NCI-H1694 (cell line): ENCODE results near the gene RELCH.
A peak's percentile ranks its signal among the peaks of the same experiment; 100 is the strongest.

Experiments used
- DNase-seq: peaks from one replicate; lab custom pipeline; 2025; lab: John Stamatoyannopoulos, UW

Gene RELCH

DNA sequence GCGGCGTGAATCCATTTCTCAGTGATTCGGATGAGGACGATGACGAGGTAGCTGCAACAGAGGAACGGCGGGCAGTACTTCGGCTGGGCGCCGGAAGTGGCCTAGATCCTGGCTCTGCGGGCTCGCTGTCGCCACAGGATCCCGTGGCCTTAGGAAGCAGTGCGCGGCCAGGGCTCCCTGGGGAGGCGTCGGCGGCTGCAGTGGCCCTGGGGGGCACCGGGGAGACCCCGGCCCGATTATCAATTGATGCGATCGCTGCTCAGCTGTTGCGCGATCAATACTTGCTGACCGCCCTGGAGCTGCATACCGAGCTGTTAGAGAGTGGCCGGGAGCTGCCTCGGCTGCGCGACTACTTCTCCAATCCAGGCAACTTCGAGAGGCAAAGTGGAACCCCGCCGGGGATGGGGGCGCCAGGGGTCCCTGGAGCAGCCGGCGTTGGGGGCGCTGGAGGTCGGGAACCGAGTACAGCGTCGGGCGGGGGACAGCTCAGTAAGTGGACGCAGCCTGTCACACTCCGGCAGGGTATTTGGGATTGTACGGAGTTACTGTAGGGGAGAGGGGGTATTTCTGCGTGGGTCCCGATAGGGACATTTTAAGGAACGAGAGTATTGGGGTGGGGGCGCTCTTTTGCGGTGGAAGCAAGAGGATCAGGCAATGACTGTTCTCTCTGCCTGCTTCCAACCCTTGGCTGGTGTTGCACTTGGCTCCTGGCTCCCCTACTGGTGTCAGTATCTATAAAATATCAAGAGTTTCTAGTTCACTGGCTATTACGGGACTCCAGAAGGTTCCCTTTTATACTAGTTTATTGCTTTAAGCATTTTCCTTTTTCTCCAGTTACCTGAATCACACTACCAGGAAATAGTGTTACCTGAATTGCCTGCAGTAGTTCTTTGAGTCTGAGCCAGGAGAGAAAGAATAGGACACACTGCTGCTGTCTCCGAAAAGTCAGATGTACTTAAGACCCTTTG is 772 bp downstream of the RELCH start:
- peak; percentile 14 for DNase-seq

DNA sequence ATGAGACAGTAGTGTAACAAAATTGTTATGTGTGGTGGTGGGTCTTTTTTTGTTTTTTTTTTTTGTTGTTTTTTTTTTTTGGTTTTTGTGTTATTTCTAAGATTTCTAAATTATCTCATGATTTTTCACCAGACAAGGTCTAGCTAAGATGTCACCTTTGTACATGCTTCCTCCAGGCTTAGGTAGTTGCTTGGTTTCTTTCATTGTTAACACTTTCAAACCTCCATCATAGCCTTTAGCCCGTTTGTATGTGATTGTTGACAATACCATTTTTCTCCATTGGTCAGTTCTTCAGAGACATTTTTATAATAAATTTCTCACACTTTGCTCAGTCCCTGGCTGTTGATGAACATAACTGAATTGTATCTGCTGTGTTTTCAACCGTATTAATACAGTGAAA is 2.2 kb downstream of the RELCH start:
- DNase-seq, result no peak

DNA sequence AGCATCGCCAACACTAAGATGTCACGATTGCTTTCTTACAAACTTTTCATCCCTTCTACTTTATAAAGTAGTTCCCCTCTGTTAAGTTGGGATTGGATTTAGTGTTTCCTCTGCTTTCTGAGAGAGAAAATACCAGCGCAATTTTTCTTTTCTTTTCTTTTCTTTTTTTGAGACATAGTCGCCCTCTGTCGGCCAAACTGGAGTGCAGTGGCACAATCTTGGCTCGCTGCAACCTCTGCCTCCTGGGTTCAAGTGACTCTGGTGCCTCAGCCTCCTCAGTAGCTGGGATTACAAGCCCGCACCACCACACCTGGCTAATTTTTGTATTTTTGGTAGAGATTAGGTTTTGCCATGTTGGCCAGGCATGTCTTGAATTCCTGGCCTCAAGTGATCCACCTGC is 9.0 kb downstream of the RELCH start:
- no peak for DNase-seq

DNA sequence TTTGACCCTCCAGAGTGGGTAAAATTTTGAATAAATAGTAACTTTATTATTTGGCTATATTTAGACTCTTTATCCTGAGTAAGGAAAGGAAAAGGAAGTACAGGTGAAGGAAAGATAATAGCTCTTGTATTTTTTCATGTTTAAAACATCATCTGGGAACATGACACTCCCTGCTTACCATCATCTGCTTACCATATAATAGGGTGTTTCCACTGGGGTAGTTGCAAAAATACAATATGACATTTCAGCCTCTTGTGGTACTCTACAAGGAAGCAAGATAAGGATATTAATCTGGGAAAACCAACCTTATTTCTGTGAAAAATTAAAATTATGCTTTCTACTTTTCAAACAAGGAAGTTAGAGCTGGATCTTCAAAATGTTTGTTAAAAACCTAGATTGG is 9.9 kb downstream of the RELCH start:
- DNase-seq, result no peak

DNA sequence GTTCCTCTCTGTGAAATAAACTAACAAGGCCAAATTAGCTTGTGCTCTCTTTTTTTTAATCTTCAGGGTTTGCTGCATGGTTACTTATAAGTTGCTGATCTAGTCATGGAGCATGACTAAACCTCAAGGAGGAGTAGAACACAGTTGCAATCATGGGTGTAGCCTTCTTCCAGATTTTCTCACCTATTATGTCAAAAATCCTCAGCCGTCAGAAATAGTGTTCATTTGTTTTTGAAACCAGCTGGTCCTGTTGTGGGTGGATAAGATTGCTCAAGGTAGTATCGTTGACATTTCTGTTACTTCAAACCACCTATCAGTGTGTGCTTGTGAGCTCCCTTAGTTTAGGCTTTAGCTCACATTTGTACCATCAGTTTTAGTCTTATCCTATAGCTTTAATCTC is 11.2 kb downstream of the RELCH start:
- DNase-seq, result no peak

DNA sequence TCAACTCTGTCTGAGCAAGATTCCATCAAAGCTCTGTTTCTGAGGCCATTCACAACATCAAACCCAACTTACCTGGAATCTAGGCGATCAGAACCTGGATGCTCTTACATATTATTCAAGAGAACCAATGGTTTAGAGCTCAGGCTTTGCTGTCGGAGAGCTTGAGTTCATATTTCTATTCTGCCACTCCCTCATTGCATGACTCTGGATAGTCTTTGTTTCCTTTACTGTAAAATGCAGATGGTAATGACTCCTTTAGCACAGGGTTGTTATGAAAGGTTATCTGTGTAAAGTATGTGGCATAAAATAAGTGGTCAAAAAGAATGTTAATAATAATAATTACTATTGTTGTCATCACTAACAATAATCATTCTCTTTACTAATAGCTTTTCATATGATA is 12.6 kb downstream of the RELCH start:
- no peak for DNase-seq

DNA sequence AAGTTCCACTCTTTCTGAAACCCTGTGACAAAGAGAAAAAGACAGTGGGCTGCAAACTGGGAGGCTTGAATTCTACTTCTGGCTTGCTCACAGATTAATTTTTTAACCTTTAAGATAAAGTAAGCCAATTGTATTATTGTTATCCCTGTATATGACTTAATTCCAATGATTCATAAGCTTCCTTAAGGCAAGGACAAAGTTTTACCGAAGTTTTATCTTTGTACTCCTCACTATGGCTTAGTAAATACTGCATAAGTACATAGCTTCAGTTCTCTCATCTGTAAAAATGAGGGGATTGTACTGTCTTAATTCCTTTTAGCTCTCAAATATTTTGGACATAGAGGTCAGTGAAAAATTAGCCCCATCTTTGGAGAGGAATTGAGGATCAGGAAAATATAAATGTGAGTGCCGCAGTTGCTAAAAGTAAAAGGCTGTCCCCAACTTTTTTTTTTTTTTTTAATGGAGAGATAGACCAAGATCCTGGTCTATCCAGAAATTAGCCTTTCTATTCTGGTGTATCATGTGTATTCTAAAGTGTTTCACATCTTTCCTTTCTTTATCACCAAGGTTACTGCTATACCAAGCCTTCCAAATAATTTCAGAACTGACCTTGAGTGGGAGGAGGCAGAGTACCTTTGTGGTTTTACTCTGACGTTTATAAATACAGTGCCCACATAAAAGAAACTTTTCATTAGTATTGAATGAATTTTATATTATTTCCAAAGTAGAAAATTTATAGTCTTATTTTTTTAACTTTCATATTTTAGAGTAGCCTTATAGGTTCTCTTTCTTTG is 13.3 kb downstream of the RELCH start:
- no peak for DNase-seq

DNA sequence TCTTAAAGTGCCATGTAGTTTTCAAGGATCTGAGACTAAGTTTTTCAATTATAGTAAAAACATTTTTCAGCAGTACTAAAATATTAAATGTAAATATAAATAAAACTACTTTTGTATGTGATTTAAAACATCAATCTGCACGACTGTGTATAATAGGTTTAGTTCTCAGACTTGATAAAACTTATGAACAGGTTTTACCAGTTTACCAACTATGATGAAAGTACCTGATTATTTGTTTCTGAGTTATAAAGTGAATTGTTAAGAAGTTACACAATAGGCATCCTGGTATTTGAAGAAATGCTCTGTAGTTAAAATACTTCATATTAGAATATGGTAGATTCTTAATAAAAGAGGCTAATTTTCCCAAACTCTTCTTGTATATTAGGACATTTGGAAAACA is 14.8 kb downstream of the RELCH start:
- no peak for DNase-seq

DNA sequence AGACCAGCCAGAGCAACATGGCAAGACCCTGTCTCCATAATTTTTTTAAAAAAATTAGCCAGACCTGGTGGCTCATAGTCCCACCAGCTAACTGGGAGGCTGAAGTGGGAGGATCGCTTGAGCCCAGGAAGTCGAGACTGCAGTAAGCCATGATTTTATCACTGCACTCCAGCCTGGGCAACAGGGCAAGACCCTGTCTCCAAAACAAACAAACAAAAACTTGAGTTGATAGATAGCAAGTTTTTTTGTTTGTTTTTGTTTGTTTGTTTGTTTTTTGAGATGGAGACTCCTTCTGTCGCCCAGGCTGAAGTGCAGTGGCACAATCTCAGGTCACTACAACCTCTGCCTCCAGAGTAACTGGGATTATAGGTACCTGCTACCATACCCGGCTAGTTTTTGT is 18.8 kb downstream of the RELCH start:
- no peak for DNase-seq

DNA sequence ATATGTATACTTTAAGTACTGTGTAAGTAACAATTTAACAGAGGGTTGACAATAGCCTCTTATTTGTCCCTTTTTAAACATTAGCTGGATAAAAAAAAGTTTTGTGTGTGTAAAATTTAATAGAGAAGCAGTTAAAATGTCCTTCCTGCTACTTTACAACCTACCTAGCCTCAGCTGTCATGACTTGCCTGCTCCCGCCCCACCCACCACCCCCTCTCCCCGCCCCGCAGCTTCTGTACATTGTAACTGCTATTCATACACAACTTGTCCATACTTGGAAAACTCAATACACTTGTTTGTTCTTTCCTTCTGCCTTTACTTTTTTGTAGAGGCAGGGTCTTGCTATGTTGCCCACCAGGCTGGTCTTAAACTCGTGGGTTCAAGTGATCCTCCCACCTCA is 19.5 kb downstream of the RELCH start:
- no peak for DNase-seq

DNA sequence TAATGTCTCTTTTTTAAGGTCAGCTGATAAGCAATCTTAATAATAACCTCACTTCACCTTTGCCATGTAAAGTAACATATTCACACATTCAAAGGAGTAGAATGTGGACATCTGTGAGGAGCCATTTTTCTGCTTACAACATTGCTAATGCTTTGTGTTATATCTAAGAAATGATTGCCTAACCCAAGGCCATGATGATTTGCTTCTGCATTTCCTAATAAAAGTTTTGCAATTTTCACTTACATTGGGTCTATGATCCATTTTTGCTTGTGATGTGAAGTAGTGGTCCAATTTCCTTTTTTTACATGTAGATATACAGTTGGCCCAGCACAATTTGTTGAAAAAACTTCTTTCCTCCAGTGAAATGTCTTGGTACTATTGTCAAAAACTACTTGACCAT is 22.0 kb downstream of the RELCH start:
- no peak for DNase-seq

DNA sequence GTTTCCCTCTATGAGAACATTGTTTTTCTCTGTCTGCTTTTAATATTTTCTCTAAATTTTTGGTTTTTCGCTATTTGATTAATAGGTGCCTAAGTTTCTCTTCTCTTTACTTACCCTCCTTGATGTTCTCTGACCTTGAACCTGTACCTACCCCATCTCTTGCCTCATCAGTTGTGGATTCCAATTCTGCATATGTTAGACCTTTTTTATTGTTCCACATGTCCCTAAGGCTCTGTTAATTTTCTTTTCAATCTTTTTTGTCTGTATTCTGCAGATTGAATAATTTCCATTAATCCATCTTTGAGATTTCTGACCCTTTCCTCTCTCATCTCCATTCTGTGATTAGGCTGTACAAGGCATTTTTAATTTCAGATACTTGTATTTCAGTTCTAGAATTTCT is 23.1 kb downstream of the RELCH start:
- no peak for DNase-seq

DNA sequence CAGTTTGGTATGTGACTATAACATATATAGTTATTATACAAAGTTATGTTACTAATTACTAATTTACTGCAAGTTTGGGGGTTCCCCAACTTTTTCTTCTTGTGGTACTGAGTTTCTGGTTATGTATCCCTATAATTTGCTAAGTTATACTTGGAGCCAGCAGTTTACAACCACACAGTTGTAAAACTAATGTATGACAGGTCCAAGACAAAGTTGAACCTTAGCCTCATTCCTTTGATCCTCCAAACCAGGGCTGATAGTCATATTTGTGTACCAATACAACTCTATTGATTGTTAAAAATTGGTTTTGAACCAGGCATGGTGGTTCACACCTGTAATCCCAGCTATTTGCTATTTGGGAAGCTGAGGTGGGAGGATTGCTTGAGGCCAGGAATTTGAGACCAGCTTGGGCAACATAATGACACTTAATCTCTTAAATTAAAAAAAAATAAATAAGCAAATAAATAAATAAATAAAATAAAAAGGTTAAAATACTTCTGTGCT is 24.3 kb downstream of the RELCH start:
- no peak for DNase-seq

DNA sequence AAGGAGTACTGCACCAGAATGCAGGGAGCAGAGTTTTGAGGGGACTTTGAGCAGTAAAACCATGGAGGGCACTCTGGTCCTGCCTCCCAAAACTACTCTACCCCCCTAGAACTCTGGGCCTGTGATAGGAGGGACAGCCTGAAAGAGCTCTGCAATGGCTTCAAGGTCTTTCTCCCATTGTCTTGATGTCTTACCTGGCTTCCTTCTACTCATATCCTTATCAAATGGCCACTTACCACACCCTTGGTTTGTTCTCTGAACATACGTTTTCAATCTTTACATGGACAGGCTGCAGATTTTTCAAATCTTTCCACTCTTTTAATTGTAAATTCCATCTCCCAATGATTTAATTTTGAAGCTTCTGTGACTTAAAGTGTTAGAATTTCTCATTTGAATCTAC is 27.7 kb downstream of the RELCH start:
- DNase-seq, result no peak

DNA sequence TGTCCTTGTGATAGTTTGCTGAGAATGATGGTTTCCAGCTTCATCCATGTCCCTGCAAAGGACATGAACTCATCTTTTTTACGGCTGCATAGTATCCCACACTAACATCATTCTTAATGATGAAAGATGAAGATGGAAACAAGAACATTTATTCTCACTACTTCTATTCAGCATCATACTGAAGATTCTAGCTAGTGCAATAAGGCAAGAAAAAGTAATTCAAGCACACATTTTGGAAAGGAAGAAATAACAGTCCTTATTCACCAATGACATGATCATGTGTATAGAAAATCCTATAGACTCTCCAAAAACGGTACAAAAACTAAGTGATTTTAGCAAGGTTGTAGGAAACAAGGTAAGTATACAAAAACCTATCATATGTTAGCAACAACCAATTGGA is 37.2 kb downstream of the RELCH start:
- DNase-seq, result no peak

DNA sequence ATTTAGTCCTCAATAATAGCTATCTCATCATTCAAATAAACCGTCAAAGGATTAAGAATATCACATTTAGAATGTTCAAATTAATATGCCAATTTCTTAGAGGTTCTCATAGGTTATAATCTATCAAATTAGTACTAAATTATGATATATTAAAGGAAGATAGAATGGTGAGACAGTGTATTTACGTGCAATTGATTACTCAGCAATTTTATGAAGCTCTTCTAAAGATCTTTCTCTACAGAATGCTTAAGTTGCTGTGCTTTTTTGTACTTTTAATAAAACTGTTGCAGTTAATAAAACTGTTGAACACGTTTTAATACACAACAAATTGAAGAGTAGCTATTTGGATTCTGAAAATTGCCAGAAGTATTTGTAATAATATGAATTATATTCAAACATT is 39.0 kb downstream of the RELCH start:
- DNase-seq, result no peak

DNA sequence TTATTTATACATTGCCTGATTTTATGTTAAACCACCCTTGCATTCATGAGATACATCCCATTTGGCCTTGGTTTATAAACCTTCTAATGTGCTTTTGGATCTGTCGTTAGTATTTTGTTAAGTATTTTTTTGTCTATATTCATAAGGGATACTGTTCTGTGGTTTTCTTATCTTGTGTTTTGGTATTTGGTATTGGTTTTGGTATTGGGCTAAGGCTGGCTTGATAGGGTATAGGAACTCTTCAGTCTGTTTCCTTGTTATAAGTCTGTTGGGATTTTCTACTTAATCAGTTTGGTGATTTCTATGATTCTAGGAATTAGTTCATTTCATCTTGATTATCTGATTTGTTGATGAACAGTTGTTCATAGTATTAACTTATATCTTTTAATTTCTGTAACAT is 49.2 kb downstream of the RELCH start:
- no peak for DNase-seq

DNA sequence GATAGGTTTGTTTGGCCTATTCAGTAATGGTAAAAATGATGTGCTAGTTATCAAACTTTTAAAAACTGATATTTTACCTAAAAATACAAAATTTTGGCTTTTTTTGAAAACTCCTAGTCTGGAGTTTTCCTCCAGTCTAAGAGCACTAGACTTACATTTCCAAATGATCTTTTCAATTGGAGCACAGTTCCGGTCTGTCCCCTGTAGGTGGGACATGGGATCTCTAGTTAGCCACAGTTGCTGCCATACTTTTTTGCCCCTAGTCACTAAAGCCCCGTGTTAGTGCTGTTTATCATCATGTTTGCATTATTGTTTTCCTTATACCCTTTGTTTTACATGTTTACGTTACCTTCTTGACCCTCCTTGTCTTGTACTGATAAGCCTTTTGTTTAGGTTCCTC is 52.4 kb downstream of the RELCH start:
- no peak for DNase-seq

DNA sequence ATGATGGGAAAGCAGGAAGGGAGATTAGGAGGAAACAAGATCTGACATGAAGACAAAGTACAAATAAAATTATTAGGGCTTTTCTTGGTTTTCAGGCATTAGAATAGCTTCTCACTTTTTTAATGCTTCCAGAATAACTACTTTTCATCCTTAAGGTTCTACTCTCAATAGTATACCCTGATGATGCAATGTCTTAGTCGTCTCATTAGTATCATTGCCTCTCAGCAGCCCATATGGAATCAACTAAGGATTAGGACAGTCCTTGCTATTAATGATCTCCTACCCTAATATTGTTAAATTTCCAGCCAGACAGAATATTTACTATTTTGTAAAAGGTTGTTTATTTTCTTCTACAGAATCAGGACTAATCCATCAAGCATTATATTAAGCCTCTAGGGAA is 55.9 kb downstream of the RELCH start:
- no peak for DNase-seq

DNA sequence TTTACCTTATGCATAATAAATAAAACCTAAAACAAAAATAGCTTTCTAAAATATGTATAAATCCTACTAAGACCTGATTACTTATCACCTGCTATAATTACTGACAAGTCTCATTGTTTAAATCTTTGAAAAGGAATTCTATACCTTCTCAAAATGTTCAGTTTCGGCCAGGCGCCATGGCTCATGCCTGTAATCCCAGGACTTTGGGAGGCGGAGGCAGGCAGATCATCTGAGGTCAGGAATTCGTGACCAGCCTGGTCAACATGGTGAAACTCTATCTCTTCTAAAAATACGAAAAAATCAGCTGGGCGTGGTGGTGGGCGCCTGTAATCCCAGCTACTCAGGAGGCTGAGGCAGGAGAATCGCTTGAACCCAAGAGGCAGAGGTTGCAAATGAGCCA is 58.1 kb downstream of the RELCH start:
- DNase-seq, result no peak

DNA sequence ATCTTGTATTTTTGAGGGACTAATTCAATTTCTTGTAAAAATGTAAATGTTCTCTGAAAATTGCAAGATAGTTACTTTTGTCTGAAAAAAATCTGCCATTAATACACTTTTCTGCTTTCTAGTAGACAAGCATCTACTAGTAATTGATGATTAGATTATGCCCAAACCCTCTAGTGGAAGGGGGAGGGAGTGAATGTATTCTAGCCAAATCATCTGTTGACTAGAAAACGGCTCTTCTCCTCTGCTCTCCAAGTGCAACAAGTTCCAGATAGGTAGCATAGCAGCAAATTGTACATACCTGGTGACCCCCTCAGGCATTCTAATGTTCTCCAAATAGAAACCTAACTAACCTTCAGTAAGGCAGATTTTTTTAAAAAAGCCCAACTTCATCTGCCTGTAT is 58.6 kb downstream of the RELCH start:
- DNase-seq, result no peak

DNA sequence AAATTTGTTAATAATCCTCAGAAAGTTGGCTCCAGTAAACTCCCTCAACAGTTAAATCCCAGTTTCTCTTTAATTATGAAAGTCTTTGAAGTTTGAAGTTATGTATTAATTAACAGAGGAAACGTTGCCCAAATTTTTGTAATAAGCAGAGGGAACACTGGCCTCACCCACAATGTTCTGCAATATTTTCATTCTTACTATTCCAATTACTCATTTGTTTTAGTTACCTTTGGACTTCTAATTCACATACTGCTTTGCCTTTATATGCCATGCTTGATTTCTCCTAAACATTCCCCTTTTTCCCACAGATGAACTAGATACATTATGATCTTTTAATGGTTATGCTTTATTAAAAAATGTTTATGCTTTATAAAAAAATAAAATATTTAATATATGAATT is 61.3 kb downstream of the RELCH start:
- no peak for DNase-seq

DNA sequence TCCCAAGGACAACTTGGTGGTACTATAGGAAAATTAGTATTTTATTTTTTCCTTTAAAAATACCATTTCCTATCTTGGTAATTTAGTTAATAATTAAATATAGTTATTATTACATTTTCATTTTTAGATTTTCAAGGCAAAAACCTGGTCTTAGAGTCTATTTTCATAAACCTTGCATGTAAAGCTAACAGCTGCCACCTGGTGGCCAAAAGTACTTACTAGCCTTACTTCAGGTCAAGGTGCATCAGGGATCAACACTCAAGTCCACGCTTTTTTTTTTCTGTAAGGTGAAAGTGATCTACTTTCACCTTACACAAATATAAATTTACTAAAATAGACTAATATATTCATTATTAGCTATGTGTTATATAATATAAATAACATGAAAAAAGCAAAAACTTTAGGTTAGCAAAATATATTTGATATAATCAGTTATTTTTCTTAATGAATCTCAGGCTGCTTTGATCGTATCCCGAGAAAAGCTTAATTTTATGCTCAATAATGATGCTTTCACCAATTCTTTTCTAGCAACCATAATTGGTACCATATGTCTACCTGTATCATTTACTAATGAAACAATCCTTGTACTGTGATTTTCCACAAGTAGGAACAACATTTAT is 62.5 kb downstream of the RELCH start:
- peak; percentile 69 for DNase-seq
